HCT116 (cell line): ENCODE data around the gene ZNF835.

Experiments used
- MAX ChIP-seq: IDR thresholded peaks from 2 replicates; pipeline ENCODE4 v1.6.1; 2012
- SIN3A ChIP-seq: IDR thresholded peaks from 2 replicates; pipeline ENCODE4 v1.6.1; 2012; ENCODE audit warnings: low read depth

GRCh38 chr19:56663931-56664500 is 7.5 kb downstream of the ZNF835 start:
- TF ChIP-seq MAX: no peak
- no peak for TF ChIP-seq SIN3A
